AML-193 (cell line): ENCODE measurements around the gene PRPF40A.

Experiments
- DNase-seq, 2 experiments: peaks; one replicate each; lab custom pipeline; 2025; lab: John Stamatoyannopoulos, UW

PRPF40A gene

DNA sequence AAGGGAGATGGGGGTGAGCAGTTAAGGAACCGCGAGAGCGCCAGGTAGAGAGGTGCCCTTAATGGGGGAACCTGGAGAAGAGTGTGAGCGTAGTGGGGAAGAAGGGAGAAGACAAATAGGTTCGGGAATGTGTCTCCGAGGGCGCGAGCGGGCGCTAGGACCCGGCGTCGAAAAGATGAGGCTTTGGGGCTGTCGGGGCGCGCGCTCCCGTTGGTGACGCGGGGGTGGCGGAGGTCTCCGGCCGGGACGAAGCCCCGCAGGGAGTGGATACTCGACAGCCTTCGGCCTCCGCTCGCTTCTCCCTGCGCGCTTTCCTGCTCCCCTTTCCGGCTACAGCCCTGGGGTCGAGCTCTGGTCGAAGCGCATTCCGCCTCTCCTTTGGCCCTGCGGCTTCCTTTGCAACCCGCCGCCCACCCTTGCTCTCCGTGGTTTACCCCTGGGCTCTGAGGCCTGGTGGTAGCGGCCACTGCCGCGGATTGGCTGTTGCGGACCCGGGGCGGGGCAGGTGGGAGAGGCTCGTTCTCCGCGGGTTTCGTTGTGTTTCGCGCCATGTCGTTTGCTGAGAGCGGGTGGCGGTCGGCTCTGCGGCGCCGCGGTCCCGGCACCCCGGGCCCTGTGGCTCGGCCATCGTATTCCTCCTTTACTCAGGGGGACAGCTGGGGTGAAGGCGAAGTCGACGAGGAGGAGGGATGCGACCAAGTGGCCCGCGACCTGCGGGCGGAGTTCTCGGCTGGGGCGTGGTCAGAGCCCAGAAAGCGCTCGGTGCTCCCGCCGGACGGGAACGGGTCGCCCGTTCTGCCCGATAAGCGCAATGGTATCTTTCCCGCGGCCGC lies 1.0 kb upstream of the PRPF40A start, which contains the start of gene ARL6IP6:
Gene ARL6IP6 (plus strand): TSS at position 545 of the 833 bp plus-strand sequence. CDS start 5 bp downstream, at position 550.
- DNase-seq = peak; percentile 77 to 82

DNA sequence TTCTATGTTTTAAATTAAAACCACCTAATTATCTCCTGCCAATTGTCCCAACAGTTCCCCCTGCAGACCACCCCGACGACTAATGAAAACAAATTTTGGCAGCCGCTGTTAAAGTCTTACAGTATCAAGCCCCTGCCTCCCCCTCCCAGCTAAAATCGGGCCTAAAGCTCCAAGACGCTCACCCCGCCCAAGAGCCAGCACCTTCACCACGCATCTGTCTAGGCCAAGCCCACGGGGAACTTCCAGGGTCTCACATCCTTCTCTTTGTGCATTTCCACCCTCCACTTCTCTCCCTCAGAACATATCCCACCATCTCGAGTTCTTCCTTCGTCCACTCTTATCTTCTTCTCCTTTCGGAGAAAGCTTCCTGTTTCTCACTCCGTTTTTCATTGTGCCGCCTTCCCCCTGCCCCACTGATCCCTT lies 445 bp downstream of the PRPF40A start:
- DNase-seq = peak; percentile 44 to 67

DNA sequence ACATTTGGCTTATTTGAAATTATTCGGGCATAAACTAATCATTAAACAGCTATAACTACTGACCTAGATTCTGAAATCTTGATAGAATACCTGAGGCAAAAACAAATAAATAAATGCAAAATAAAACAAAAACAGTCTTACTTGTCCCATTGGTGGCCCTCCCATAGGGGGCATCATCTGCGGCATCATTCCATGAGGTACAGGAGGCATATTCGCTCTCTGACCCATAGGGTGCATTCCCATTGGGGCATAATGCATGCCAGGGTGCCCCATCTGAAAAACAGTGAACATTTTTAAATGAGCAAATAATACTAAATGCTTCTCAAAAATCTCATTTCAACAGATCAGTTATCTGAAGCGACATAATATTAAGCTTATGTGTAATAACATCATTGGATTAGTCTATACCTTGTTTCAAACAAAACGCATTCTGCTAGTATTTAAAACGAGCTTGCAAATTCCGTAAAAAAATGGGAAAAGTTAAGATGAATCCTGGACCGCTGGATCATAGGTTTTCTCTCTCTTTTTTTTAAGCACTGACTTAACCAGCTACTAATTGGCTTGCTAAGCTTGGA lies 1.3 kb downstream of the PRPF40A start:
- peak; percentile 66 to 67 for DNase-seq

DNA sequence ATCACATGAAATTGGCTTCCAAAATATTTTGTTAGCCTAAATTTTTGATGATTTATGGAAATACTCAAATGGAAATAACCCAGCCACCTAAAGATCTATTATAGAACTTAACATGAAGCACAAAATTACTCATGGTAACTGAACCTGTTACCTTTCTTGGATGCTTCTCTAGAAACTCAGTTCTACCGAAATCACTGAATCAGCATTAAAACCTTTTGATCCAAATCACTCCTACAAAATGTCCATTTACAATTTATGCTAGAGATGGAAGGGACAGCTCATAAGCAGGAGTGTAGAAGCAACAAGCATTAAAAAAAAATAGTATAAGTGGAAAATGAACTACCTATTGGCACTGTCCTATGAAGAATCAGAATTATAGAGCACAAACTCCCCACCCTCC lies 2.1 kb downstream of the PRPF40A start:
- no peak for DNase-seq

DNA sequence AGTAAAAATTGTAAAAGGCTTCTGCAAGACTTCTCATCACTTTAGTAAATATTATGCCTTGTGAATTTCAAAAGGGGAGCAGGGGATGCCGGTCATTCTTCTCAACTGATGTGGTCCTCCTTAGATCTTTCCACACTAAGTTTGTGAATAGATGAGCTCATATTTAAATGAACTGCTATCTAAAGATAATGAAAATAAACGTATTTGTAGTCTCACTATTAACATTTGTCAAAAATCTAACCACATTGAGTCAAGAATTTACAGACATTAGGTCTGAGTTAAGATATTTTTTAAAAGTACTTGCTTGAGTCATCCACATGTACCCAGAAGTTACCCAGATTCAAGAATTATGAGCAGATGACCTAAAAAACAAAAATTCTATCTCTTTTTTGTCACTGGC lies 6.5 kb downstream of the PRPF40A start:
- DNase-seq = no peak

DNA sequence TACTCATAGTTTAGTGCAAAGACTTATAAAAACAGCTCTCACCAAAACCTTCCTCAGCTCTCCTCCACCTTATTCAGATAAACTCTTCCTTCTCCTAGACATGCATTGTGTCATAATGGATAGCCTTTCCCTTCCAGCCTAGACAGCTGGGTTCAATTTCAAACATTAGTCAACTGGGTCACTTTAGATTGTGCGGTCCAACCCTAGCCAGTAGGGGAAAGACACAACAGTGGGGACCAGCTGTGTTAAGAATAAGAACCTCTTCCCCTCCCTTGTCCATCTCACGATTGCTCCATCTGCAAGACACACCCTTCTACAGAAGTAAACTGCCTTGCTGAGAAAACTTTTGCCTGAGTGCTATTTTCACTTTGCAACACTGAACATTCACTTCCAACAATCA lies 8.5 kb downstream of the PRPF40A start:
- no peak for DNase-seq

DNA sequence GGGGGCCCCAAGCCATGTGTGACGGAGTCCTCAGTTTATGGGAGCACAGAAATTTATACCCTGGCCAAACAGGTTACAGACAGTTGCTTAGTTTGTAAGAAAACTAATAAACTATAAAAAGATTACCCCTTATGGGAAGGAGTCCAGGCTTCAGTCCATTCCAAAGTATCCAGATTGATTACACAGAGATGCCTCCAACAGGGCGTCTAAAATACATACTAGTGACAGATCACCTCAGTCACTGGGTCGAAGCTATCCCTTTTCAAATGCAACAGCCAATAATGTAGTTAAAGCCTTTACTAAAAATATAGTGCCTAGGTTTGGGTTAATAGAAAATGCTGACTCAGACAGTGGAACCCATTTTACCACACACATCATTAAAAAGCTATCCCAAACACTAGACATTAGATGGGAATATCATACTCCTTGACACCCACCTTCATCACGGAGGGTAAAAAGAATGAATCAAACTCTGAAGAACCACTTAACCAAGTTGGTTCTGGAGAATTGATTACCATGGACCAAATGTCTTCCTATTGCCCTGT lies 10.7 kb downstream of the PRPF40A start:
- DNase-seq = no peak

DNA sequence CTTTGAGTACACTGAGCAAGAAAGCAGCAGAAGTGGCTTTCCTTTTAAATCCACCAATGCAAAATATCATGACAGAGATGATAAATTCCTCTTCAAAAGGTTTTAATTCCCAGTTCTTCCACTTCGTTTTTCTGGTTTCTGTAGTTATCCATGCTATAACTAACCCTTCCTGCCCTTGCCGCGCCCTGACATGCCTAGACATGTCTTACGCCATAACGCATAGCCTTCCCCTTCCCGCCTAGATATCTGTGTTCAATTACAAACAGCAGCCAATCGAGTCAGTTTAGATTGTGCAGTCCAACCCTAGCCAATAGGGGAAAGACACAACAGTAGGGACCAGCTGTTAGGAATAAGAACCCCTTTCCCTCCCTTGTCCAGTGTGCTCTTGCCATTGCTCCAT lies 16.1 kb downstream of the PRPF40A start:
- no peak for DNase-seq

DNA sequence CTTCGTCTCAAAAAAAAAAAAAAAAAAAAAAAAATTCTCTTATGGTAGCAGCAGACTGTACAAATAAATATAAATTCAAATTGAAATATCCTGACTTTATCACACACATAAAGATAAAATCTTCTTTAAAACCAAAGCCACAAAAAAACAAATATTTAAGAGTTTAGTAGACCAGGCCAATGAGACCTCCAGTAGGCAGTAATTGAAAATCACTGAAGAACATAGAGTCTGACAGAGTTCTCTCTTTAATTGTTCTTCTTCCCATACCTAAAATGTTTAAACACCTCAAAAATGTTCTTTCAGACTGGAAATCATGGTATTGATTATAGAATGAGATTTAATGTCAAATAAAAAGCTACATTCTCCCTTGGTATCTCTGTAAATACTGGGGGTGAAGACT lies 20.8 kb downstream of the PRPF40A start:
- DNase-seq = no peak

DNA sequence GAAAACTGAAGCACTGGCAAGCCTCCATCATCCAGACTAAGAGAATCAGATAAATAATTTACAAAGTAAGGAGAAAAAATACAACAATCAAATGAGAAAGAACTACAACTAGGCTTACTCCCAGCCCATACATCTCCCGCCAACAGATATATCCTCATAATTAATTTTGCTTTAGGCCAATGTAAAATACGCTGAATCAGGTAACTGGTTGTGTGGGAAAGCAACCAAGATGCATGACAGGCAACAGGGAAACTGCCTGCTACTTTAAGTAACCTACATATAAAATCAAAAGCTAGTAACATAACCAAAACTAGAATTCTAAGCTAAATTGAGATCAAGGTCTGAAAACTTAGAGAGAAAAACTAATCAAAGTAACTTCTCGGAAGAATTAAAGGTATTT lies 21.5 kb downstream of the PRPF40A start:
- DNase-seq = no peak

DNA sequence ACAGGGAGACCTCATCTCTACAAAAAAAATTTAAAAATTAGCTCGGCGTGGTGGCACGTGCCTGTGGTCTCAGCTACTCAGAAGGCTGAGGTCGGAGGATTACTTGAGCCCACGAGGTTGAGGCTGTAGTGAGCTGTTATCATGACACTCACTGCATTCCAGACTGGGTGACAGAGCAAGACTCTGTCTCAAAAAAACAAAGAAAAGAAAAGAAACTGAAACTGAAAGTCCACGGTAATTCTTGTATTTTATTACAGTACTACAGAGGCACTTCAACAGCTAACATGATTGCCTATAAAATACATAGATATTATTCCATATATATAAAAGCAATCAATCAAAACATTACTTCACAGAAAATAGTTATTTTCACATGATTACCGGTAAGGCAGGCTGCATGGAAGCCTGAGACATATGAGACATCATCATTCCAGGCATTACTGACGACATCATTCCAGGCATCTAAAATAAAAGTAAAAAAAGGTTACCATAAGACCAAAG lies 23.1 kb downstream of the PRPF40A start:
- DNase-seq = no peak

DNA sequence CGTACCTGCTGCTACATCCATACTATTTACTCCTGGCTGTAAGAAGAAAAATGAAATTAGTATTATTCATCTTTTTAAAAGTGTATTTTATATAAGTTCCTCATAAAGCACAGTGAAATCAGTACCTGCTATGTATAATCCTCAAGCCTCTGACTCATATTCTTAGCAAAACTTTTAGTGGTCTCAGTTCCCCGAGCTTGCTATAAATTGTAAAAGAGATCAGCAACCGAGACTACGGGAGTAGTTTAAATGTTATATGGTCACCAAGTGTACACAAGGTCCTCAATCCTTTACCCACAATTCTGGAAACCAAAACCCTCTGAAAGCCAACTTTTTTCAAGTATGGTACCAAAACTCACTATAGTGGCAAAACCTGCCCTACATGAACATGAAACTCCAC lies 24.2 kb downstream of the PRPF40A start:
- no peak for DNase-seq

DNA sequence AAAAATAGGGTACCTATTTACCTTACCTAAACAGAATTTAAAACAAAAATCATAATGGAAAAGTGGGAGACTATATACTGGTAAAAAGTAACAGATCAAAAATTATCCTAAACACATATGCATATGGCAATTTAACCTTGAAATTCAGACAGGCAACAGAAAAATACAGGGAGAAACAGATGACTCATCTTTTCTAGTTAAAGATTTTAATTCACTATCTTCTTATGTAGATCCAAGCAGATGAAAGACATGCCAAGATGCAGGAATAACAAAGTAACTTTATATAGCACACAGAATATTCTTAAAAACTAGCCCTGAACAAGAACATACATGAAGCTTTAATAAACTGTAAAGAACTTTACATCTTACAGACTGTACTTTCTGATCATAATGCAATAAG lies 30.9 kb downstream of the PRPF40A start:
- DNase-seq = no peak

DNA sequence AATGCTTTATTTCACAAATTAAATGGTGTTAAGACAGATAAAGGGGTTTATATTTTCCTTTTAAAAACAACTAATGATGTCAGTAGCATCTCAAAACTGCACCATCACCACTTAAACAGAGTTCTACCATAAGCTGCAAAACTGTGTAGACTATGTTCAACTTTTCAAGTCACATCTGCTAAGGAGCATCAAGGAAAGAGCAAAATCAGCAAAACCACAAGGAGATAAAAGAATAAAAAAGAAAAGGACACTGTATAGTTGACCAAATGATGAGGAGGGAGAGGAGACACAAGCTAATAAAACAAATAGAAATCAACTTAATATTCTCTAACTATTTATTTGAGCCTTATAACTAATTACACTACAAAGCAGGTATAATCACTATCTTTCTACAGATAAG lies 33.9 kb downstream of the PRPF40A start:
- DNase-seq = no peak

DNA sequence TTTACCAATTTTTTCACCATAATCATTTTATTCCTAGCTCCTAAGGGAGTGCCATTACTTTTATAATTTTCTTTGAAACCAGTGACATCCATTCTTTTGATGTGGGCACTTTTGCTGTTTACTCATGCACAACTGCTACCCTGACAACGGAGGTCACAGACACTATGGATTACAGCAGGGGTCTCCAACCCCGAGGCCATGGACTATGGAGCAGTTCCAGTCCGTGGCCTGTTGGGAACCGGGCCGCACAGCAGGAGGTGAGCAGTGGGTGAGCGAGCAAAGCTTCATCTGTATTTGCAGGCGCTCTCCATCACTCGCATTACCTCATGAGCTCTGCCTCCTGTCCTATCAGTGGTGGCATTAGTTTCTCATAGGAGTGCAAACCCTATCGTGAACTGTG lies 34.6 kb downstream of the PRPF40A start:
- no peak for DNase-seq

DNA sequence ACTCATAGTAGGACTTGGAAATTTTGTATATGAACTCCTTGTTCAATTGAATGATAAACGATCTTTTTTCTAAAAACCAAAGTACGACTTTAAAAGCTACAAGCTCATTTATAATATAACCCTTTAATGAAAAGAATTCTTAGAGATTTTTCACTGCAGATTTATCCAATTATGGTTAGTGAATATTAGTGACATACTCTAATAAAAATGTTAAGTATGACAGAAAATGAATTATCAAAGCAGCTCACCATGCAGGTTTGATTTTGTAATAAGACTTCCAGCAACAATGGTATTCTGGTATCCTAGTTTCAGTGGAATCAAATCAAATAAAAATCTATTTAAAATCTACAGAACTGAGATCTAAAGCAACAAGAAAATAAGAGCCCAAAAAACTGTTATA lies 38.5 kb downstream of the PRPF40A start:
- DNase-seq = no peak

DNA sequence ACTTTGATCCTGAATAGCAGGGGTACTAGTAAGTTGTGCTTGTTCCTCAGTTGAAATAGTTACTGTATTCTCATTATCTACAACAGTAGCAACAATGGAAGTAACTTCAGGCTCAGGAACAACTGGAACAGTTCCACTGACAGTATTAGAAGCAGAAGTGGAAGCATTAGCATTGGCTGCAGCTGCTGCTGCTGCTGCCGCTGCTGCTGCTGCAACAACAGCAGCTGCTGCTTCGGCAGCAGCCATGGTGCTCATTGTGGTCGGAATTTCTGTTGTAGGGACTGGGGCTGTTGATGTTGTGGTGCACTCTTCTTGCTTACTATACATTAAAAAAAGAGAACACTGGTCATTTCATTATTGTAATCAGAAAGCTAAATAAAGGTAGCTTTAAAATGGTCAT lies 40.8 kb downstream of the PRPF40A start:
- DNase-seq = no peak

DNA sequence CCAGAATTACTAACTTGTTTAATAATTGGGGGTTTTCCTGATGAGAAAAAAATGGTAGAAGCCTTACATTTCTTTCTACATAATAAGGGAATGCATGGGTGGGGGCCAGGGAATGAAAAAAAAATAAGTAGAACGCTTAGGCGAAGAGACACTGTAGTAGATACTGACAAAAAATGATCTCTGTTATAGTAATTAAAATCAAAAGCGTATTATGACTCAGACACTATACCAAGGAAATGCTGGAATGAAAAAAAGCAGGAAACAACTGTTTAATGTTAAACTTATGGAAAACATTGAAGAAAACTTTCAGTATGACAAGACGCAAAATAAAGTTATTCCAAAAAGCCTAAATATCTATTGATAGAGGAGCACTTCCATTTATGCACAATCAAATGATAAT lies 42.9 kb downstream of the PRPF40A start:
- DNase-seq = no peak

DNA sequence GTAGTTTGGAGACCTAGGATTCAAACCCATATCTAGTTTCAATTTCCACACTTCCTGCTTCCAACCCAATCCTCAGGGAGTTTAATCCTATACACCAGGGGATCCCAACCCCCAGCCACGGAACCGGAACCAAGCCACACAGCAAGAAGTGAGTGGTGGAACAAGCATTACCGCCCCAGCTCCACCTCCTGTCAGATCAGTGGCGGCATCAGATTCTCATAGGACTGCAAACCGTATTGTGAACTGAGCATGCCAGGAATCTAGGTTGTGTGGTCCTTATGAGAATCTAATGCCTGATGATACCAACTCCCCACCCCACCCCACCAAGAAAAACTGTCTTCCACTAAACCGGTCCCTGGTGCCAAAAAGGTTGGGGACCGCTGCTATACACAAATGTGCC lies 52.5 kb downstream of the PRPF40A start:
- no peak for DNase-seq

DNA sequence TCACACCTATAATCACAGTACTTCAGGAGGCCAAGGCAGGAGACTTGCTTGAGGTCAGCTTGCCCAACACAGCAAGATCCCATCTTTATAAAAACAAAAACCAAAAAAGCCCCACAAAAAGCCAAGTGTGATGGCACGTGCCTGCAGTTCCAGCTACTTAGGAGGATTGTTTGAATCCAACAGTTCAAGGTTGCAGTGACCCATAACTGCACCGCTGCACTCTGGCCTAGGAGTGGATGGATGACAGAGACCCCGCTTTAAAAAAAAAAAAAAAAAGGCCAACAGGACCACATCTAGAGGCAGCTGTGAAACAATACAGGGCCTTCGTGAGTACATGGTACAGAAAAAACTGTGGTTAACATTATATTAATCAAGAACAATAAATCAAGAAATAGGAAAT lies 56.2 kb downstream of the PRPF40A start:
- no peak for DNase-seq

DNA sequence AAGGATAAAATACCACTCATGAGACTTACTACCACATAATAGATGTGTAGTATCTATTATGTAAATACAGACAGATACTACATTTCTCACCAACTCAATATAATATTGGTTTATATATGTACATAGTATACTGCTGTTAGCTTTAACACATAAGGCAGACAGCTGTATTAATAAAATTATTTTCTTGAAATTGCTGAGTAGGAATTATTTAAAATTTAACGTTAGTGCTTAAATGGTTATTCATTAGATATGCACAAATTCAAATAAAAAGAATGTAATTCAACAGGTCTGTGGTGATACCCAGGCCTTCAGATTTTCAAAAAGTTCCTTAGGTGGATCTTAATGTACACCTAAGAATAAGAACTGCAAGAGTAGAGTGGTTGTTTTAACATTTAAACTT lies 59.0 kb downstream of the PRPF40A start:
- DNase-seq = no peak

DNA sequence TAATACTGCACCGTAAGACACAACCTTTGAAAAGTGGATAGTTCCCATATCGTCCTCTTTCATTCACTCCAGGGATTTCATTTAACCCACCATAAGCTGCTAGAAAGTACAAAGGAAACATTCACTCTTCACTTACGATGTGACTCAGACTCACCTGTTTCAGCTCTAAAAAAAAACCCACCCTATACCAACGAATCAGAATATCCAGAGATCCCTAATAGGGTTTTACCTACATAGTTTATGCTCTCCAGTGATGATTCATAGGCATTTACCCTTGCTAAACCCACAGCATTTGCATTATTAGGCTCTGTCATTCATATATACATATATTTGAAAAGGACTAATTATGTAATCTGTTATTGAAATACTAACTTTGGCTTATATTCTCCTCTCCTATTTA lies 60.2 kb downstream of the PRPF40A start:
- no peak for DNase-seq

DNA sequence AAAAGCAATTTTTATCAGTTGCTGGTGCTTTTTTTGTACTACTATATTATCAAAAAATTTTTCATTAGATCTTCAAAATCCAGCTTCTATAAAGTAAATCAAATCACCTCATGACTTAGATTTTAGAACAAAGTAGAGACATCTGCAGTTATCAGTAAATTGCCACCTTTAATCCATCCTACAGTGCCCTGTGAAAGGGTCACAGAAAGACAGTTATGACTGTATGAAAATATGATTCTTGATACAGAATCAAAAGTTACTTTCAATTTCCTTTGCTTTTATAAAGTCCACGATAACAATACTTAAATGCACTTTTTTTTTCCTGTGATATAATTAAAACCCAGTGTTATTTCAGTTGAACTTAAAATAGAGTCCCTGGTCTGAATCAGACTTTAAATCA lies 61.4 kb downstream of the PRPF40A start:
- no peak for DNase-seq
